Keratinocyte (primary cell): ENCODE measurements around the gene ASAH2. TPM values are rescaled to one million over a fixed set of nuclear protein-coding genes. Genes with fewer than 3 reads are reported as not detected.

Experiments used
- DNase-seq: peaks from one replicate; pipeline ENCODE4 v3.0.0-alpha.2; 2011; ENCODE audit warnings: low read depth, missing footprints, low spot score
- FAIRE-seq: peaks from 2 replicates; lab custom pipeline; 2011; peaks lifted over from hg19 to GRCh38; lab: Jason Lieb, UNC
- H2AFZ ChIP-seq: 2 replicates; pipeline ENCODE4 v1.6.0; 2012; ENCODE audit warnings: low read length, control low read depth, inconsistent platforms; ENCODE audit not compliant: control insufficient read depth
- H3K27ac ChIP-seq: 2 replicates; pipeline ENCODE4 v1.5.1; 2011; ENCODE audit warnings: low read length; ENCODE audit not compliant: control insufficient read depth, insufficient read depth
- H3K27me3 ChIP-seq: 3 replicates; pipeline ENCODE4 v1.6.0; 2011; ENCODE audit warnings: low read length; ENCODE audit not compliant: control insufficient read depth, insufficient read depth; ENCODE audit errors: extremely low read depth
- H3K36me3 ChIP-seq, 2 experiments: 2 replicates in 1 of 2; 3 replicates in 1 of 2; pipeline ENCODE4 v1.5.1; 2011; ENCODE audit warnings: low read length in 2 of 2, mild to moderate bottlenecking in 1 of 2; ENCODE audit not compliant: control insufficient read depth in 2 of 2, insufficient read depth in 2 of 2; ENCODE audit errors: extremely low read depth in 1 of 2
- H3K4me1 ChIP-seq: 3 replicates; pipeline ENCODE4 v1.5.1; 2011; ENCODE audit warnings: low read length; ENCODE audit not compliant: control insufficient read depth, insufficient read depth; ENCODE audit errors: extremely low read depth
- H3K4me2 ChIP-seq: 3 replicates; pipeline ENCODE4 v1.6.0; 2011; ENCODE audit warnings: low read depth, low read length; ENCODE audit not compliant: control insufficient read depth, insufficient read depth; ENCODE audit errors: extremely low read depth
- H3K4me3 ChIP-seq, 3 experiments: fragments of 200-600 bp in 1 of 3; sonication (generic) in 1 of 3; 2 replicates in 2 of 3; 3 replicates in 1 of 3; pipeline ENCODE4 v1.5.1; 2011 to 2016; ENCODE audit warnings: low read length in 3 of 3, mild to moderate bottlenecking in 3 of 3, control low read depth in 2 of 3, inconsistent platforms in 1 of 3, low read depth in 1 of 3, mixed read lengths in 1 of 3, mixed run types in 1 of 3, moderate library complexity in 1 of 3; ENCODE audit not compliant: control insufficient read depth in 2 of 3, insufficient read depth in 2 of 3; ENCODE audit errors: extremely low read depth in 1 of 3
- H3K79me2 ChIP-seq: 2 replicates; pipeline ENCODE4 v1.6.0; 2012; ENCODE audit warnings: low read length; ENCODE audit not compliant: control insufficient read depth, insufficient read depth
- H3K9ac ChIP-seq: 3 replicates; pipeline ENCODE4 v1.6.0; 2011; ENCODE audit warnings: low read length; ENCODE audit not compliant: control insufficient read depth, insufficient read depth; ENCODE audit errors: extremely low read depth
- H3K9me1 ChIP-seq: 3 replicates; pipeline ENCODE4 v1.6.0; 2011; ENCODE audit warnings: low read length; ENCODE audit not compliant: control insufficient read depth, insufficient read depth; ENCODE audit errors: extremely low read depth
- H3K9me3 ChIP-seq: 2 replicates; pipeline ENCODE4 v1.5.1; 2012; ENCODE audit warnings: low read depth, low read length; ENCODE audit not compliant: control insufficient read depth
- H4K20me1 ChIP-seq: 3 replicates; pipeline ENCODE4 v1.6.0; 2011; ENCODE audit warnings: low read length; ENCODE audit not compliant: control insufficient read depth, insufficient read depth; ENCODE audit errors: extremely low read depth
- EZH2 ChIP-seq: IDR thresholded peaks from one replicate; pipeline ENCODE4 v1.6.1; 2012; ENCODE audit warnings: inconsistent platforms, mild to moderate bottlenecking, low read length, moderate library complexity
- dilution Hi-C: fragments of 300-500 bp; cut with MboI; formaldehyde crosslinking; loops from one replicate; pipeline ENCODE4 v1.7.0; 2020; ENCODE audit warnings: low sequenced_read_pairs; ENCODE audit not compliant: extremely low pct_ligation_motif_present
- polyA plus RNA-seq, 5 experiments: library from polyadenylated mRNA; depleted of rRNA in 3 of 5; stranded (reverse) in 3 of 5; stranded (forward) in 1 of 5; unstranded in 1 of 5; fragments of >200 nt; gene quantifications; 1 replicate in 1 of 5; 2 replicates in 3 of 5; 3 replicates in 1 of 5; pipeline versions ENCODE4 v1.2.1 to v1.2.3, GENCODE V29; 2011 to 2012; ENCODE audit warnings: missing spikeins in 2 of 5, low read depth in 1 of 5, low replicate concordance in 1 of 5
- TF ChIP-seq, protein P1 (sequence below), 3 experiments: IDR thresholded peaks in 1 of 3; conservative IDR thresholded peaks in 1 of 3; optimal IDR thresholded peaks in 1 of 3; 2 replicates in 2 of 3; 3 replicates in 1 of 3; pipeline versions ENCODE3 to v1.5.1; 2011; ENCODE audit warnings: low read length in 3 of 3, mild to moderate bottlenecking in 3 of 3, moderate library complexity in 2 of 3, control low read depth in 1 of 3, inconsistent platforms in 1 of 3; ENCODE audit not compliant: insufficient read depth in 2 of 3; ENCODE audit errors: extremely low read depth in 1 of 3

ASAH2 gene
- polyA plus RNA-seq, 1 donor (not counting 4 experiments of a cell fraction or from before 2014, with no cell fraction given) = 4.7 TPM

DNA sequence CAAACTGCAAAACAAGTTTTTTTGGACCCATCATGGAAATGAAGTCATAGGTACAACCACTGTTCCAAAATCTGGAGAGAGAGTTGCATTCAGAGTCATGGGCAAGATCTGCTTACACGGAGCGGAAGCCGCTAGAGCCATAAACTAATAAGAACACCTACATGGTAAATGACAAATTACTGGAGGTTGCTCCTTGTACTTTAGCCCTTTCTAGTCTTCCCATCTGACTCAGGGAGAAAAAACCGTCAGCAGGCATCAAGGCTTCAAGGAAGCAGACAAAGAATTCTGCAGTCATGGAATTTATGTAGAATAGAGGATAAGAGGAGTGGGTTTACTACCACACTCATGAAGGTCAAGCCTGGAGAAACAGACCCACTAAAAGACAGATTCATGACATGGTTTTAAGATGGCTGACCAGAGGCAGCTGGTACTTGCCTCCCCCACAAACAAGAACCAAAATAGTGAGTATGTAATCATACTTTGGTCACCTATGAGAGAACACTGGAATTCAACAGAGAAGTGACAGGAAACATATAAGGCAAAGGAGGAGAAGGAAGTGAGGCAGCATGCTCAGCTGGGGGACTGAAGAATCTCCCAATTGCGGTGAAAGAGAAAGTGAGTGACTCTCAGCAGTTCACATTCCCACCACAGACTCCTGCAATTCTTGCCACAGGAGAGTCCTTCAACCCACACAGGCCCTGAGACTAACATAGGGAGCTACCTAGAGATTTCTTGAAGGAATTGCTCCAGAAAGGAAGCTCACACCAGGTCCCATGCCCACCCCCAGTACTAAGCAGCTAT lies 42.4 kb upstream of the ASAH2 start:
- no peaks in the 10 kb centered on the region for H3K36me3 ChIP-seq
- no peaks in the 10 kb centered on the region for H3K9me3 ChIP-seq
- DNase-seq (no peak), FAIRE-seq (no peak)
- H4K20me1 ChIP-seq = no peaks in the 10 kb centered on the region
- no peaks in the 10 kb centered on the region for H3K9me1 ChIP-seq
- no peak overlapping the region for H3K4me3 ChIP-seq
- H3K27ac ChIP-seq = no peak overlapping the region
- H3K4me1 ChIP-seq = no peaks in the 10 kb centered on the region
- H3K9ac ChIP-seq = no peak overlapping the region
- H3K79me2 ChIP-seq = no peaks in the 10 kb centered on the region
- H3K27me3 ChIP-seq = no peaks in the 10 kb centered on the region
- no peak for TF ChIP-seq EZH2
- TF ChIP-seq, protein P1, sequence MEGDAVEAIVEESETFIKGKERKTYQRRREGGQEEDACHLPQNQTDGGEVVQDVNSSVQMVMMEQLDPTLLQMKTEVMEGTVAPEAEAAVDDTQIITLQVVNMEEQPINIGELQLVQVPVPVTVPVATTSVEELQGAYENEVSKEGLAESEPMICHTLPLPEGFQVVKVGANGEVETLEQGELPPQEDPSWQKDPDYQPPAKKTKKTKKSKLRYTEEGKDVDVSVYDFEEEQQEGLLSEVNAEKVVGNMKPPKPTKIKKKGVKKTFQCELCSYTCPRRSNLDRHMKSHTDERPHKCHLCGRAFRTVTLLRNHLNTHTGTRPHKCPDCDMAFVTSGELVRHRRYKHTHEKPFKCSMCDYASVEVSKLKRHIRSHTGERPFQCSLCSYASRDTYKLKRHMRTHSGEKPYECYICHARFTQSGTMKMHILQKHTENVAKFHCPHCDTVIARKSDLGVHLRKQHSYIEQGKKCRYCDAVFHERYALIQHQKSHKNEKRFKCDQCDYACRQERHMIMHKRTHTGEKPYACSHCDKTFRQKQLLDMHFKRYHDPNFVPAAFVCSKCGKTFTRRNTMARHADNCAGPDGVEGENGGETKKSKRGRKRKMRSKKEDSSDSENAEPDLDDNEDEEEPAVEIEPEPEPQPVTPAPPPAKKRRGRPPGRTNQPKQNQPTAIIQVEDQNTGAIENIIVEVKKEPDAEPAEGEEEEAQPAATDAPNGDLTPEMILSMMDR (optimal IDR thresholded peaks at IDR 0.05 in 1 of 3, IDR thresholded peaks at IDR 0.05 in 1 of 3, conservative IDR thresholded peaks at IDR 0.05 in 1 of 3; ENCODE audit: extremely low read depth in 1 of 3, insufficient read depth in 2 of 3, low read length in 3 of 3) = no peak
- dilution Hi-C loops = no loop called here
- no peak overlapping the region for H3K4me2 ChIP-seq
- no peak overlapping the region for H2AFZ ChIP-seq

DNA sequence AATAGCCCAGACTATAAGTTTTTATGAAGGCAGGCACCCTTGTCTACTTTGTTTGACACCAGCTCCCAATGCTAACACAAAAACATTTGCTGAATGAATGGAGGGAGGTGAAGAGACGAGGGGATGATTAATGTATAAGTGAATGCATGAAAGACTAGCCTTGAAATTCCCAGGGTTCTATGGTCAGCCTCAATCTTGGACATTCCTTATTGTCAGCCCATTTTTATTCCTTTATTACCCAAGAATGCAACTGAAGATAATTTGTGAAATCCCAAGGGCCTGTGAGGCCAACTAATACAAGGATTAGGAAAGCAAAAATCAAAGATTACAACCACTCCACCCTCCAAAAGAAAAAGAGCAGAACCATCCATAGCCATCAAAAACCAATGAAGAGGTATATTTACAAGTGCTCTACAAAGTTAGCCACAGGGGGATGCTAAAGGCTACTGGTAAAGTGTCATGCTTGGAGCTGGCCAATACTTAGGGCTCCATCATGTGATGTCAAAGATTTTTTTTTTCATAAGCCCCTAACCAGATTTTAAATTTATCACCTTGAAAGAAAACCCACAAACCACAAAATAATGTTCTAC lies 40.0 kb upstream of the ASAH2 start:
- Histone ChIP-seq H3K27me3 (no peaks in the 10 kb centered on the region), H3K9me1 (no peaks in the 10 kb centered on the region), H3K27ac (no peak overlapping the region), H3K9me3 (no peaks in the 10 kb centered on the region), H2AFZ (no peak overlapping the region), H3K4me1 (no peaks in the 10 kb centered on the region), H3K79me2 (no peaks in the 10 kb centered on the region), H3K9ac (no peak overlapping the region), H3K36me3 (no peaks in the 10 kb centered on the region), H4K20me1 (no peaks in the 10 kb centered on the region), H3K4me2 (no peak overlapping the region), H3K4me3 (no peak overlapping the region)
- dilution Hi-C loops = no loop called here
- TF ChIP-seq EZH2 = no peak
- TF ChIP-seq, protein P1 (optimal IDR thresholded peaks at IDR 0.05 in 1 of 3, IDR thresholded peaks at IDR 0.05 in 1 of 3, conservative IDR thresholded peaks at IDR 0.05 in 1 of 3; ENCODE audit: extremely low read depth in 1 of 3, insufficient read depth in 2 of 3, low read length in 3 of 3) = peak; percentile 24 to 42 (median 29)
- DNase-seq (no peak), FAIRE-seq (no peak)
